ENCODE data around the gene TSGA10IP. TPM values are rescaled to one million over a fixed set of nuclear protein-coding genes. Genes with fewer than 3 reads are reported as not detected.
A peak's percentile ranks its signal among the peaks of the same experiment; 100 is the strongest.

Gene TSGA10IP
- total RNA-seq, 2 experiments from 2014 or later, result not detected

DNA sequence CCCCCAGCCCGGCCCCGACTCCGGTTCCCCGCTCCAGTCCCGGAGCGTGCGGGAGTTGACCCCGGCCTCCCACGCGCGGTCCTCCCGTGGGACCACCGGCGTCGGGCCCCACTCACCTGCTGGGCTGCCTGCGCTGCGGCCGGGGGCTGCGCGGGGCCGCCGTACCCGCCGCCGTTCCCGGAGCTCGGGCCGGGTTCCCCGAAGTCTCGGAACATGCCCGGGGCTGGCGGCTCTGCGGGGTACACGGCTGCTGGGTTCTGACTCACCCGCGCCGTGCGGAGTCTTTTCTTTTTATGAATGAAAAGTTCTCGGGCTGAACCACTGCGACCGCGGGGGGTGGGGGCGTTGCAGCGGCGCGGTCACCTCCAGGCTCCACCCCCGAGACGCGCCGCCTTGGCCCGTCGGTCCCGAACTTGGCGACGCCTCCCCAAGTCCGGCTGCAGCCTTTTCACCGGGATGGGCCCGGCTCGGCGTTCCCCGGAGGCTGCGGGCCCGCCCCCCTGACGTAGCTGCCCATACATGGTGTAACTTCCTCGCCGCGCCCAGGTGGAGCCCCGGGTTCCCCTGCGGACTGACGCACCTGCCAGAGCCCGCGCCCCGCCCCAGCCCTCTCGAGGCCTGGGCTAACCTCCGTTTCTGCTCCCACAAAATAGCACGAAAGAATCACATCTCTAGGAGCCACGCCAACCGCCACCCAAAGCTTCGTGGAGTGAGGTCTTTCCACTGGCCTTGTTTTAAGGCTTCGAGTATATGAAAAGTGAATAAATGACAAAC is 45.0 kb upstream of the TSGA10IP start, which contains the start of gene FOSL1:
TSS of gene FOSL1 (minus strand) at position 264 of the 774 bp plus-strand sequence. CDS start at position 215, 49 bp downstream.
- Mint-ChIP-seq H3K9me3 (no peaks in the 10 kb centered on the region), H3K4me1 (ENCODE audit: low read depth) (peaks cover 5% of the 10 kb centered on the region), H3K4me3 (peak within 1 kb of the TSS; percentile 72), H3K27ac (peak within 1 kb of the TSS; percentile 79), H3K27me3 (peaks cover 18% of the 10 kb centered on the region), H3K36me3 (ENCODE audit: low read depth) (no peaks in the 10 kb centered on the region)
- H3K4me1 ChIP-seq (ENCODE audit: insufficient read depth, low read length), result peaks cover 27% of the 10 kb centered on the region
- H3K27me3 ChIP-seq (ENCODE audit: control insufficient read depth in 1 of 2, insufficient read depth in 2 of 2, low read length in 2 of 2), result peaks cover 9 to 12% of the 10 kb centered on the region in 2 experiments
- no peaks in the 10 kb centered on the region for H3K36me3 ChIP-seq (ENCODE audit: insufficient read depth, low read length)
- ChIA-PET POLR2A (interaction anchor here (1.0 to 5.3 kb wide), 9 partner anchors 11 to 285 kb away, joined by 3 to 80 read pairs (median 4); partner anchors contain the start of genes C11orf68, CCDC85B, FIBP and PCNX3), CTCF (interaction anchor here (1.3 to 2.9 kb wide), 6 partner anchors 8 to 189 kb away, joined by 4 to 21 read pairs (median 10); partner anchors contain the start of genes CCDC85B, FIBP, KAT5 and MUS81)
- peak within 1 kb of the TSS; percentile 43 for H3K4me3 ChIP-seq (ENCODE audit: low read length)
- H3K27ac ChIP-seq (ENCODE audit: low read depth in 1 of 2, low read length in 2 of 2), result no peak within 1 kb of the TSS
- intact Hi-C loops (cut with DNase I, micrococcal nuclease), result loop anchor here (1.0 kb wide), 2 partner anchors 10 to 19 kb away; partner anchors contain the start of genes C11orf68 (in 2 of the 2), CCDC85B (in 2 of the 2) and DRAP1 (in 2 of the 2)
- ATAC-seq (ENCODE audit: poor library complexity) (peak; percentile 94), DNase-seq (peak; percentile 81 to 98 (median 90))
- H3K9me3 ChIP-seq (ENCODE audit: control insufficient read depth in 1 of 2, insufficient read depth in 1 of 2, low read length in 2 of 2), result peaks cover 0 to 7% of the 10 kb centered on the region in 2 experiments
- TF ChIP-seq CTCF (IDR thresholded peaks at IDR 0.05), result no peak

DNA sequence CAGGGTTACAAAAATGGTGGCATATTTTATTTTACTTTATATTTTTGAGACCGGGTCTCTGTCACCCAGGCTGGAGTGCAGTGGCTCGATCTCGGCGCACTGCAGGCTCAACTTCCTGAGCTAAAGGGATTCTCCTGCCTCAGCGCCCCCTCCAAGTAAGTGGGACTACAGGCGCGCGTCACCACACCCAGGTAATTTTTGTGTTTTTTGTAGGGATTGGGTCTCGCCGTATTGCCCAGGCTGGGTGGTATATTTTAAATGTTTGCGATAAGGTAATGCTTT is 44.4 kb upstream of the TSGA10IP start:
- H3K36me3 Mint-ChIP-seq (ENCODE audit: low read depth), result no peaks in the 10 kb centered on the region
- Histone ChIP-seq H3K9me3 (ENCODE audit: control insufficient read depth in 1 of 2, insufficient read depth in 1 of 2, low read length in 2 of 2) (peaks cover 0 to 7% of the 10 kb centered on the region in 2 experiments), H3K4me3 (ENCODE audit: low read length) (peak overlapping the region; percentile 43), H3K27me3 (ENCODE audit: control insufficient read depth in 1 of 2, insufficient read depth in 2 of 2, low read length in 2 of 2) (peaks cover 9 to 12% of the 10 kb centered on the region in 2 experiments), H3K36me3 (ENCODE audit: insufficient read depth, low read length) (no peaks in the 10 kb centered on the region), H3K4me1 (ENCODE audit: insufficient read depth, low read length) (peaks cover 27% of the 10 kb centered on the region), H3K27ac (ENCODE audit: low read depth in 1 of 2, low read length in 2 of 2) (no peak overlapping the region)
- peak overlapping the region; percentile 79 for H3K27ac Mint-ChIP-seq
- ATAC-seq (ENCODE audit: poor library complexity), result no peak
- intact Hi-C loops (cut with DNase I, micrococcal nuclease), result loop anchor here (1.0 kb wide), 2 partner anchors 11 to 18 kb away; partner anchors contain the start of genes C11orf68 (in 2 of the 2), CCDC85B (in 2 of the 2) and DRAP1 (in 2 of the 2)
- no peak for TF ChIP-seq CTCF (IDR thresholded peaks at IDR 0.05)
- ChIA-PET CTCF (interaction anchor here (0.5 to 2.9 kb wide), 7 partner anchors 9 to 189 kb away, joined by 3 to 21 read pairs (median 8); partner anchors contain the start of genes CCDC85B, FIBP, KAT5 and MUS81), POLR2A (interaction anchor here (1.0 to 5.3 kb wide), 10 partner anchors 11 to 285 kb away, joined by 3 to 80 read pairs (median 4); partner anchors contain the start of genes C11orf68, CCDC85B, FIBP and MUS81)
- DNase-seq, result no peak
- H3K4me3 Mint-ChIP-seq, result peak overlapping the region; percentile 72
- H3K9me3 Mint-ChIP-seq, result no peaks in the 10 kb centered on the region
- peaks cover 5% of the 10 kb centered on the region for H3K4me1 Mint-ChIP-seq (ENCODE audit: low read depth)
- peaks cover 18% of the 10 kb centered on the region for H3K27me3 Mint-ChIP-seq

DNA sequence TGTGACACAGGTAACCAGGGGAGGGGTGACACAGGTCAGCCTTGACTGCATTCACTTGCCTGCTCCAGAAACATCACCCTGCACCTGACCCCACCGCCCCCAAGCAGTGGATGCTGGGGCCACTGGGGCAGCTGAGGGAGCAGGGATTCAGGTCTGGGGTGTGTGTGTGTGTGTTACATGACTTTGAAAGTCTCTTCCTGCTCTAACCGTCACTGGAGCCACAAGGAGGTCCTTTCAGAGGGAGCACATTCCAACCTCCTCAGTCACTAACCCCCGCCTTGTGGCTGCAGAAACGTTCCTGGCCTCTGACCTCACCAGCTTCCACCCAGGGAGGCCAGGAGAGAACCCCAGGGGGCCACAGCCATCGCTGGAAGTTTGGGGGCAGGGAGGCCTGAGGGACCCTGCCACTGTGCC is 42.2 kb upstream of the TSGA10IP start:
- TF ChIP-seq CTCF (IDR thresholded peaks at IDR 0.05), result no peak
- peaks cover 23% of the 10 kb centered on the region for H3K27me3 Mint-ChIP-seq
- DNase-seq, result no peak
- no peak for ATAC-seq (ENCODE audit: poor library complexity)
- H3K4me3 Mint-ChIP-seq, result no peak overlapping the region
- H3K4me1 ChIP-seq (ENCODE audit: insufficient read depth, low read length), result peaks cover 27% of the 10 kb centered on the region
- CTCF ChIA-PET, result interaction anchor here (3.5 kb wide), 1 partner anchor 15 kb away, joined by 15 read pairs; the partner anchor contains the start of gene FIBP
- POLR2A ChIA-PET, result no interaction called here
- no peaks in the 10 kb centered on the region for H3K36me3 Mint-ChIP-seq (ENCODE audit: low read depth)
- peaks cover 0 to 7% of the 10 kb centered on the region in 2 experiments for H3K9me3 ChIP-seq (ENCODE audit: control insufficient read depth in 1 of 2, insufficient read depth in 1 of 2, low read length in 2 of 2)
- H3K9me3 Mint-ChIP-seq, result no peaks in the 10 kb centered on the region
- peaks cover 5% of the 10 kb centered on the region for H3K4me1 Mint-ChIP-seq (ENCODE audit: low read depth)
- H3K27ac Mint-ChIP-seq, result no peak overlapping the region
- no peak overlapping the region for H3K27ac ChIP-seq (ENCODE audit: low read depth in 1 of 2, low read length in 2 of 2)
- H3K27me3 ChIP-seq (ENCODE audit: control insufficient read depth in 1 of 2, insufficient read depth in 2 of 2, low read length in 2 of 2), result peaks cover 9 to 12% of the 10 kb centered on the region in 2 experiments
- intact Hi-C loops (cut with DNase I, micrococcal nuclease), result no loop called here
- H3K36me3 ChIP-seq (ENCODE audit: insufficient read depth, low read length), result no peaks in the 10 kb centered on the region
- no peak overlapping the region for H3K4me3 ChIP-seq (ENCODE audit: low read length)
